B cell (primary cell): ENCODE measurements around the gene B9D1. TPM values are rescaled to one million over a fixed set of nuclear protein-coding genes. Genes with fewer than 3 reads are reported as not detected.
"Not testable (repeated sequence)": the region's sequence is repeated elsewhere in the genome, so short reads cannot be mapped to it uniquely, and the experiment has no call there.

Experiments
- ATAC-seq: fragments of 200-7000 bp; cut with Tn5 transposase; one replicate; pipeline ENCODE4 v1.10.0; 2021; ENCODE audit warnings: low read depth, mild to moderate bottlenecking, moderate number of reproducible peaks, moderate library complexity
- CTCF ChIA-PET: fragments of 350-600 bp; sonication (Branson Sonifier 250); formaldehyde crosslinking; loops from one replicate; lab custom pipeline; 2021; ENCODE audit warnings: antibody characterized with exemption, inconsistent platforms; lab: Charles Lee
- POLR2A ChIA-PET: fragments of 350-600 bp; sonication (Branson Sonifier 250); formaldehyde crosslinking; loops from one replicate; lab custom pipeline; 2021; ENCODE audit warnings: antibody characterized with exemption; lab: Charles Lee
- DNase-seq: peaks from one replicate; pipeline ENCODE4 v3.0.0; 2013
- H2AFZ ChIP-seq: 2 replicates; pipeline ENCODE4 v1.6.1; 2012; ENCODE audit warnings: mild to moderate bottlenecking, low read depth, low read length; ENCODE audit not compliant: insufficient read depth, poor library complexity, severe bottlenecking
- H3K27ac ChIP-seq, 2 donors: 1 replicate in 1 of 2; 2 replicates in 1 of 2; pipeline ENCODE4 v1.5.1; 2012 to 2013; ENCODE audit warnings: low read length in 2 of 2, mild to moderate bottlenecking in 2 of 2, moderate library complexity in 1 of 2
- H3K27me3 ChIP-seq, 4 experiments: fragments of 200-600 bp in 1 of 4; sonication (generic) in 1 of 4; replicated peaks in 1 of 4; 1 replicate in 2 of 4; 2 replicates in 2 of 4; pipeline versions ENCODE4 v1.6.1 to v1.7.0; 2013 to 2016; ENCODE audit warnings: low read length in 3 of 4, mild to moderate bottlenecking in 2 of 4, mixed read lengths in 1 of 4, moderate library complexity in 1 of 4; ENCODE audit not compliant: insufficient read depth in 4 of 4, control insufficient read depth in 3 of 4; ENCODE audit errors: control extremely low read depth in 1 of 4
- H3K36me3 ChIP-seq, 2 experiments: replicated peaks in 1 of 2; 1 replicate in 1 of 2; 2 replicates in 1 of 2; pipeline versions ENCODE4 v1.6.1 to v1.7.1; 2013; ENCODE audit warnings: low read length in 1 of 2; ENCODE audit not compliant: insufficient read depth in 2 of 2, control insufficient read depth in 1 of 2; ENCODE audit errors: control extremely low read depth in 1 of 2, extremely low read depth in 1 of 2
- H3K4me1 ChIP-seq, 2 donors: fragments of 200-600 bp in 1 of 2; sonication (generic) in 1 of 2; 1 replicate in 1 of 2; 2 replicates in 1 of 2; pipeline versions ENCODE4 v1.5.1 to v1.6.1; 2013 to 2017; ENCODE audit warnings: low read length in 2 of 2; ENCODE audit not compliant: control insufficient read depth in 2 of 2, insufficient read depth in 2 of 2
- H3K4me2 ChIP-seq: replicated peaks from 2 replicates; pipeline ENCODE3; 2012; ENCODE audit warnings: mild to moderate bottlenecking, low read depth, low read length; ENCODE audit not compliant: poor library complexity, severe bottlenecking
- H3K4me3 ChIP-seq, 5 experiments: fragments of 200-600 bp in 1 of 5; sonication (generic) in 1 of 5; 1 replicate in 3 of 5; 2 replicates in 2 of 5; pipeline versions ENCODE4 v1.5.1 to v1.7.0; 2011 to 2016; ENCODE audit warnings: low read length in 4 of 5, mild to moderate bottlenecking in 4 of 5, low read depth in 2 of 5, control low read depth in 1 of 5, moderate library complexity in 1 of 5; ENCODE audit not compliant: insufficient read depth in 1 of 5; ENCODE audit errors: control extremely low read depth in 1 of 5, extremely low read depth in 1 of 5
- H3K79me2 ChIP-seq: fragments of 200-600 bp; sonication (generic); one replicate; pipeline ENCODE4 v1.6.0; 2016; ENCODE audit warnings: low read length; ENCODE audit not compliant: control insufficient read depth, insufficient read depth
- H3K9ac ChIP-seq: fragments of 200-600 bp; sonication (generic); 2 replicates; pipeline ENCODE4 v1.6.1; 2017; ENCODE audit warnings: mild to moderate bottlenecking, low read length, moderate library complexity
- H3K9me3 ChIP-seq, 3 donors: one replicate each; pipeline versions ENCODE4 v1.6.1 to v1.7.1; 2013; ENCODE audit warnings: low read length in 2 of 3; ENCODE audit not compliant: control insufficient read depth in 2 of 3, insufficient read depth in 1 of 3; ENCODE audit errors: control extremely low read depth in 1 of 3
- H4K20me1 ChIP-seq: 2 replicates; pipeline ENCODE4 v1.6.0; 2012; ENCODE audit warnings: mild to moderate bottlenecking, low read length; ENCODE audit not compliant: insufficient read depth, control insufficient read depth, poor library complexity, severe bottlenecking
- H3K27ac Mint-ChIP-seq: one replicate; pipeline ENCODE4 v1.8.0; 2021; ENCODE audit warnings: mixed read lengths
- H3K27me3 Mint-ChIP-seq: one replicate; pipeline ENCODE4 v1.8.0; 2021; ENCODE audit warnings: mixed read lengths
- H3K4me1 Mint-ChIP-seq: one replicate; pipeline ENCODE4 v1.8.0; 2021; ENCODE audit warnings: mixed read lengths
- H3K4me3 Mint-ChIP-seq: one replicate; pipeline ENCODE4 v1.8.0; 2021; ENCODE audit warnings: mixed read lengths
- H3K9me3 Mint-ChIP-seq: one replicate; pipeline ENCODE4 v1.8.0; 2022; ENCODE audit warnings: mixed read lengths; ENCODE audit not compliant: insufficient read depth
- CTCF ChIP-seq: fragments of 200-600 bp; IDR thresholded peaks from one replicate; pipeline ENCODE4 v1.8.0; 2022; ENCODE audit warnings: antibody characterized with exemption, mild to moderate bottlenecking
- EZH2 ChIP-seq: IDR thresholded peaks from 2 replicates; pipeline ENCODE4 v1.6.1; 2012; ENCODE audit warnings: borderline replicate concordance, low read depth, mild to moderate bottlenecking, moderate library complexity, low read length; ENCODE audit not compliant: insufficient read depth, poor library complexity, severe bottlenecking
- WGBS: methylation state at CpG from one replicate; pipeline ENCODE4 v1.1.5; 2013; ENCODE audit warnings: missing lambda C conversion rate; ENCODE audit not compliant: insufficient coverage; 5-methylcytosine and 5-hydroxymethylcytosine counted together
- intact Hi-C: fragments of 100-400 bp; cut with micrococcal nuclease; formaldehyde crosslinking; loops from one replicate; pipeline ENCODE4 v1.10.0; 2022
- polyA plus RNA-seq: library from polyadenylated mRNA; depleted of rRNA; stranded (reverse); fragments of >200 nt; gene quantifications from 2 replicates; pipeline ENCODE4 v1.2.3, GENCODE V29; 2012
- total RNA-seq, 2 donors: library from RNA; stranded (reverse); fragments of 120-200 nt in 1 of 2; gene quantifications; 1 replicate in 1 of 2; 2 replicates in 1 of 2; pipeline versions ENCODE4 v1.2.3 to v1.2.4, GENCODE V29; 2013 to 2022

The B9D1 gene
- total and polyA plus RNA-seq, 2 donors (not counting 1 experiment from before 2014, with no cell fraction given): 2.5 to 6.9 TPM

- TF ChIP-seq CTCF (no peak), EZH2 (no peak)
- Histone ChIP-seq H3K4me2 (no peak overlapping the region), H3K9ac (no peak overlapping the region), H3K27me3 (peaks cover 0 to 8% (median 0%) of the 10 kb centered on the region in 4 experiments), H3K79me2 (no peaks in the 10 kb centered on the region), H3K4me3 (no peak overlapping the region), H3K9me3 (no peaks in the 10 kb centered on the region), H3K4me1 (peaks cover 7 to 10% of the 10 kb centered on the region in 2 donors), H3K36me3 (no peaks in the 10 kb centered on the region), H4K20me1 (no peaks in the 10 kb centered on the region), H3K27ac (no peak overlapping the region), H2AFZ (no peak overlapping the region)
- Mint-ChIP-seq H3K27ac (no peak overlapping the region), H3K4me1 (peaks cover 9% of the 10 kb centered on the region), H3K27me3 (peaks cover 17% of the 10 kb centered on the region), H3K4me3 (no peak overlapping the region), H3K9me3 (no peaks in the 10 kb centered on the region)
- 87% methylated on average over 5 of the region's 7 CpGs for WGBS
- no peak for ATAC-seq
- intact Hi-C loops: no loop called here
- ChIA-PET CTCF (interaction anchor here (1.3 kb wide), 1 partner anchor 15 kb away, joined by 3 read pairs; no protein-coding TSS in a partner anchor), POLR2A (no interaction called here)
- DNase-seq: no peak
These were observed 5.2 kb downstream of the B9D1 start for GRCh38 chr17:19357351-19357750.

GRCh38 chr17:19354748-19355147 lies 7.8 kb downstream of the B9D1 start:
- Histone ChIP-seq H2AFZ (no peak overlapping the region), H3K4me3 (no peak overlapping the region), H3K4me2 (no peak overlapping the region), H3K27me3 (peaks cover 0 to 4% (median 0%) of the 10 kb centered on the region in 4 experiments), H3K9me3 (no peaks in the 10 kb centered on the region), H3K27ac (no peak overlapping the region), H3K79me2 (no peaks in the 10 kb centered on the region), H3K36me3 (no peaks in the 10 kb centered on the region), H3K9ac (no peak overlapping the region), H3K4me1 (no peaks in the 10 kb centered on the region), H4K20me1 (no peaks in the 10 kb centered on the region)
- intact Hi-C loops: no loop called here
- peaks cover 21% of the 10 kb centered on the region for H3K27me3 Mint-ChIP-seq
- ChIA-PET POLR2A (interaction anchor here (0.7 kb wide), 1 partner anchor 55 kb away, joined by 4 read pairs; no protein-coding TSS in a partner anchor), CTCF (interaction anchor here (1.0 to 3.0 kb wide), 4 partner anchors 8 to 412 kb away, joined by 3 to 15 read pairs (median 4); partner anchors contain the start of gene B9D1)
- no peaks in the 10 kb centered on the region for H3K4me1 Mint-ChIP-seq
- ATAC-seq (no peak), DNase-seq (no peak)
- no peak for TF ChIP-seq EZH2
- no peak for TF ChIP-seq CTCF
- H3K27ac Mint-ChIP-seq: no peak overlapping the region
- no peaks in the 10 kb centered on the region for H3K9me3 Mint-ChIP-seq
- H3K4me3 Mint-ChIP-seq: no peak overlapping the region
- WGBS: 78% methylated on average over 6 of the region's 6 CpGs

- ATAC-seq, intact Hi-C loops: not testable (repeated sequence)
- CTCF ChIA-PET: interaction anchor here (1.3 to 3.0 kb wide), 2 partner anchors 10 to 15 kb away, joined by 6 to 15 read pairs; partner anchors contain the start of gene B9D1
These were observed 9.1 kb downstream of the B9D1 start for GRCh38 chr17:19353401-19353800.

More at GRCh38 chr17:19353401-19353800, 9.1 kb downstream of the B9D1 start:
- 88% methylated on average over 7 of the region's 11 CpGs for WGBS
- not testable (repeated sequence) for H3K27ac ChIP-seq, H3K27ac Mint-ChIP-seq, H3K9me3 Mint-ChIP-seq, H2AFZ ChIP-seq, H3K4me1 Mint-ChIP-seq, H3K27me3 ChIP-seq, H3K9me3 ChIP-seq, H3K36me3 ChIP-seq, H3K4me1 ChIP-seq, H3K79me2 ChIP-seq, H4K20me1 ChIP-seq, H3K4me3 ChIP-seq, H3K4me2 ChIP-seq, DNase-seq, H3K9ac ChIP-seq, H3K4me3 Mint-ChIP-seq
- peaks cover 11% of the 10 kb centered on the region for H3K27me3 Mint-ChIP-seq
- POLR2A ChIA-PET: interaction anchor here (0.6 kb wide), 1 partner anchor 116 kb away, joined by 3 read pairs; no protein-coding TSS in a partner anchor
